GM19468 (cell line): ENCODE data around the gene PTPRN2.

Experiments used
- ATAC-seq: cut with Tn5 transposase; IDR thresholded peaks from one replicate; pipeline ENCODE4 v1.9.1; 2021; ENCODE audit warnings: mild to moderate bottlenecking, moderate library complexity, moderate number of reproducible peaks; ENCODE audit not compliant: unreplicated experiment; ENCODE audit errors: extremely low read depth

Gene PTPRN2

GRCh38 chr7:158080899-158081445 is 506.7 kb downstream of the PTPRN2 start:
- ATAC-seq, result no peak

- ATAC-seq, result no peak
Observed at GRCh38 chr7:158077934-158078910, 509.4 kb downstream of the PTPRN2 start.

GRCh38 chr7:158077151-158077840 is 510.3 kb downstream of the PTPRN2 start:
- ATAC-seq, result no peak

GRCh38 chr7:158076656-158077055 is 511.0 kb downstream of the PTPRN2 start:
- ATAC-seq, result no peak

GRCh38 chr7:158076215-158076614 is 511.4 kb downstream of the PTPRN2 start:
- ATAC-seq, result no peak

GRCh38 chr7:158075633-158076001 is 512.0 kb downstream of the PTPRN2 start:
- ATAC-seq, result no peak

- no peak for ATAC-seq
Observed at GRCh38 chr7:158074896-158075632, 512.6 kb downstream of the PTPRN2 start.

- no peak for ATAC-seq
Observed at GRCh38 chr7:158073845-158074840, 513.5 kb downstream of the PTPRN2 start.

- ATAC-seq, result no peak
Observed at GRCh38 chr7:158072991-158073730, 514.5 kb downstream of the PTPRN2 start.

- ATAC-seq, result no peak
Observed at GRCh38 chr7:158070222-158070920, 517.3 kb downstream of the PTPRN2 start.

- ATAC-seq, result no peak
Observed at GRCh38 chr7:158068853-158069252, 518.8 kb downstream of the PTPRN2 start.

GRCh38 chr7:158067931-158068482 is 519.6 kb downstream of the PTPRN2 start:
- no peak for ATAC-seq

GRCh38 chr7:158067219-158067930 is 520.2 kb downstream of the PTPRN2 start:
- no peak for ATAC-seq

GRCh38 chr7:158066085-158066484 is 521.5 kb downstream of the PTPRN2 start:
- no peak for ATAC-seq

- no peak for ATAC-seq
Observed at GRCh38 chr7:158065340-158065739, 522.3 kb downstream of the PTPRN2 start.

- ATAC-seq, result no peak
Observed at GRCh38 chr7:158064631-158065030, 523.0 kb downstream of the PTPRN2 start.
